Hematopoietic multipotent progenitor cell treated with erythropoietin and hydrocortisone succinate and interleukin-3 and kit ligand, for 17 days (in vitro differentiated cells): ENCODE results near the gene NARS2.
"Not testable (repeated sequence)": the region's sequence is repeated elsewhere in the genome, so short reads cannot be mapped to it uniquely, and the experiment has no call there.

Experiments used
- DNase-seq: peaks from one replicate; pipeline ENCODE4 v3.0.0-alpha.2; 2015; ENCODE audit warnings: low spot score

The NARS2 gene

GRCh38 chr11:78541537-78541936 is 33.1 kb downstream of the NARS2 start:
- DNase-seq = no peak

- DNase-seq = no peak
Measured at GRCh38 chr11:78540256-78540655, 34.4 kb downstream of the NARS2 start.

DNA sequence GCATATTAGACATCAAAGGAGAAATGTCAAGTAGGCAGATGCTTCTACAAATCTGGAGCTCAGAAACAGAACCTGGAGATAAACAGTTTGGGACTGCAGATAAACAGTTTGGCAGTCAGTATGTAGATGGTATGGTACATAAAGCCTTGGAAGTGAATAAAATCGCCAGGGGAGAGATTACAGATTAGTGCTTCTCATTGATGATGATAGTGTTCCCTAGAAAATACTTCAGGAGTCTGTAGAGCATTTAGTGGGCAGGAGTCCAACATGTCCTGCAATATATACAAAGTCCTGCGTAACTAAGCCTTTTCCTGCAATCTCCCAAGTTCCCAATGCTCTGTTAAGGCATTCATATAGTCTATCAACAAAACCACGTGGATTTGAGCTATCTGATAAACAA is 35.2 kb downstream of the NARS2 start:
- no peak for DNase-seq

- no peak for DNase-seq
Measured at GRCh38 chr11:78536933-78537332, 37.7 kb downstream of the NARS2 start.

- DNase-seq = no peak
Measured at GRCh38 chr11:78535920-78536319, 38.7 kb downstream of the NARS2 start.

DNA sequence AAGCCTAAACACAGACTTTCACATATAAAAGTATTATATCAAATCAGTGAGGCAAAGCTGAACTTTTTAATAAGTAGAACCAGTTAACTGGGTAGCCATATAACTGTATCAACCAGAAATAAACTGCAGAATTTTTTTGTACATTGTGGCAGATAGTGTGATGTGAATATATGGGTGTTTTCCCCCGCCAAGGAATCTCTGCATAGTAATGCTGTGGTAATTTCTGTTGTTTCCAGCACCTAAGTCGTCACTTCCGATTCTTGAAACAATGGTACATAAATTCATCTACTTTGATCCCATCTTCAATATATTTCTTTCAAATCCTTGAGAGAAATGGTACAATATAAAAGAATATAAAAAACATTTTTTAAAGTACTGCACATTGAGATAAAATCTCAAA is 39.6 kb downstream of the NARS2 start:
- DNase-seq = no peak

- DNase-seq = no peak
Measured at GRCh38 chr11:78533399-78533798, 41.3 kb downstream of the NARS2 start.

DNA sequence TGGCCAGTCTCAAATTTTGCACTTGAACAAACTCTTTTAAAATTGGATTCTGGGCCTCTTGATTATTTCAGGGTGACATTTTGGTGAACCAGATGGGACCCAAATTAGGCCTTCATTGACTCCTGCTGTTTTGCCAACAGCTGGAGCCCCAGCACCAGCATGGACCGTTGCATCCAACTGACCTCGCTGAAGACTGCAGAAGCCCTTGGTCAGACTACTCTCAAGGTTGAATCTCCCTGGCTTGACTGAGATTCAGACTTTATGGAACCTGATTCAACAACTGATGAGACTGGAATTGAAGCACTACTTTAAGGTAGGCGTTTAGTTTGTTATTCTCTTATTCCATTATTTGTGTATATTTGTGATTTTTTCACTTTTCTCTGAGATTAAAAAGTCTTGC is 41.7 kb downstream of the NARS2 start:
- DNase-seq = no peak

- DNase-seq = no peak
Measured at GRCh38 chr11:78526497-78527146, 48.0 kb downstream of the NARS2 start.

GRCh38 chr11:78525720-78526119 is 48.9 kb downstream of the NARS2 start:
- DNase-seq = no peak

DNA sequence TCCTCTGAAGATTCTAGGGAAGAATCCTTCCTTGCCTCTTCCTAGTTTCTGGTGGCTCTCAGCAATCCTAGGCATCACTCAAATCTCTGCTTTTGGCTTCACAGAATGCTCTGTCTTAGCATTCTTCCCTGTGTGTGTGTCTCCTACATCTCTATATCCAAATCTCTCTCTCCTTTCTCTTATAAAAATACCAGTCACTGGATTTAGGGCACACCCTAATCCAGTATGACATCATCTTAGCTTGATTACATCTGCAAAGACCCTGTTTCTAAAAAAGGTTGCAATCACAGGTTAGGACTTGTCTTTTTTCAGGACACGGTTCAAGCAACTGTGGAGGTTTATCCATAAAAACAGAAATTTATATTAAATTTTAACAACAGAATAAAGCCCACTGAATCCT is 54.4 kb downstream of the NARS2 start:
- DNase-seq = no peak

GRCh38 chr11:78516281-78516680 is 58.4 kb downstream of the NARS2 start:
- no peak for DNase-seq

GRCh38 chr11:78514922-78515502 is 59.7 kb downstream of the NARS2 start:
- no peak for DNase-seq

GRCh38 chr11:78513085-78513484 is 61.6 kb downstream of the NARS2 start:
- not testable (repeated sequence) for DNase-seq

DNA sequence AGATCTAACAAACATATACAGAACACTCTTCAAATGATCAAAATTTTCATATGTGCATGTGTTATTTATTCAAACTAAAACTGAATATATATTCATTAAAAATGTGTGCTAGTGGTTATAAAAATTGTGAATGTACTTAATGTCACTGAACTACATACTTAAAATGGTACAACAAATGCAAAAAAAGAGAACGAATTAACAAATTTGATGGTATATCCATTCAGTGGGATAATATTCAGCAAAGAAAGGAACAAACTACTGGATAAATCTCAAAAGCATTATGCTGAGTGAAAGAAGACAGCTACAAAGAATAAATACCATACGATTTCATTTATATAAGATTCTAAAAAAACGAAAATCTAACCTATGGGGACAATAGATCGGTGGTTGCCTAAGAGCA is 64.1 kb downstream of the NARS2 start:
- DNase-seq = no peak

GRCh38 chr11:78510025-78510596 is 64.6 kb downstream of the NARS2 start:
- DNase-seq = no peak

- DNase-seq = no peak
Measured at GRCh38 chr11:78504708-78505107, 70.0 kb downstream of the NARS2 start.

DNA sequence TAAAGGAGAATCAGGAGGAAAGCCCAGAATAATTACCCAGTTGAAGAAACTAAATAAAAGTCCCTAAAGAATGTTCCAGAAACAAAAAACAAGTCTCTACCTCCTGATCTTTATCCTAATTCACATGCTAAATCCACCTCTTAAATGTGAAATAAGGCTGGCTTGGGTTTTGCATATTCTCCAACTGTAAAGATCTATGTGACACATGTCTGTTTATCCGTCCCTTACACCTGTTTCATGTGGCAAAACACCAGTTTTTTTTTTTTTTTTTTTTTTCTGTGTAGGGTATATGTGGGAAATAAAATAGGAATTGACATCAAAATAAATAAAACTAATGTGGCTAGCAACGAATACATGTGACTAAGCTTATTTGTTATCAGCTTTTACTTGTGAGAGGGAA is 70.5 kb downstream of the NARS2 start:
- DNase-seq = peak; percentile 15

DNA sequence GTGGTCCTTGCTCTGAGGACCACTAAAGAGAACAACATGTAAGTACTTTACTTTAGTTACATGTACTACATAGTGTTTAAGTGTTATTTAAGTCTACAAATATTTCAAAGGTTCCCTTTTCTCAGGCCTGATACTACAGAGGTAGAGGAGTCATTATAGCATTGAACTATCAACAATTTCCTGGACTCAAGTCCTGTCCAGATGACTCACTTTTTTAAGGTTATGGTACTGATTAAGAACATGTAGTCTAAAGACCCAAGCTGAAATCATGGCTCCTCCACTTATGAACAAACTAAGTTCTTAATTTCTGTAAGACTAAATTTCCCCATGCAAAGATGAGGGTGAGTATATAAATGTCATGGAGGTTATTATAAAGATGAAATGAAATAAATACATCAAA is 74.7 kb downstream of the NARS2 start:
- no peak for DNase-seq

- DNase-seq = no peak
Measured at GRCh38 chr11:78497293-78497692, 77.4 kb downstream of the NARS2 start.

- DNase-seq = no peak
Measured at GRCh38 chr11:78493413-78493975, 81.2 kb downstream of the NARS2 start.

DNA sequence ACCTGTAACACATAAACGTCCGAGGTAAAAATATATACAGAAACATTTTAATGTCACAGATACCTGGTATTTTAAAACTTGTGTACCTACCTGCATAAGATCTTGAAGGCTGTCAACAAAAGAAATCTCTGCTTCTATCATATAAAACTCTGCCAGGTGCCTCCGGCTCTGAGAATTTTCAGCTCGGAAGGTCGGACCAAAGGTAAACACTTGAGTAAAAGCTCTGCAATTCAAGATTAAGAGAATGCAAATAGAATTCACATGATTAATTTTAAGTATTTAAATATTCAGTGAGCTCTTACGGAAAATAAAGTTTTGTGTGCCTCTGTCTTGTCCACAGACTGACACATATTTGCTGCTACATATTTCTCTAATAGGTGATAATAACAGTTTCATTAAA is 81.7 kb downstream of the NARS2 start:
- no peak for DNase-seq

GRCh38 chr11:78489184-78489583 is 85.5 kb downstream of the NARS2 start:
- no peak for DNase-seq

DNA sequence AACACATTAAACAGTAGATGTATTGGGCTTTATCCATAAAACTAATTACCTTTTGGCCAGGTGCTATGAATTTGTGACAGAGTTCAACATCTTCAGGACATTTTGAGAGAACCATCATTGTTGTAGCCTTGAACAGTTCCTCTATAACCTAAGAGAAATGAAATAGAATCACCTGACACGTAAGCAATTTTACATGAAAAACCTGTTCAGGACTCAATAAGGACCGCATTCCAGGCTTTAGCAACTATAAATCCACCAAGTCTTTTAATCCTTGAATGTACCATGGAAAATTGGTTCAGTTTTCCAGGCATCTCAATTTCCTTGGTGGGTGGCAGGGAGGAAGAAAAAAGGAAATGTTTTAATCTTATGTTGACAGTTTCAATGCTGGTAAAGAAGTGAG is 96.1 kb downstream of the NARS2 start:
- no peak for DNase-seq
